ENCODE results near the gene GALNTL6.
"Not testable (repeated sequence)": the region's sequence is repeated elsewhere in the genome, so short reads cannot be mapped to it uniquely, and the experiment has no call there.

Gene GALNTL6

DNA sequence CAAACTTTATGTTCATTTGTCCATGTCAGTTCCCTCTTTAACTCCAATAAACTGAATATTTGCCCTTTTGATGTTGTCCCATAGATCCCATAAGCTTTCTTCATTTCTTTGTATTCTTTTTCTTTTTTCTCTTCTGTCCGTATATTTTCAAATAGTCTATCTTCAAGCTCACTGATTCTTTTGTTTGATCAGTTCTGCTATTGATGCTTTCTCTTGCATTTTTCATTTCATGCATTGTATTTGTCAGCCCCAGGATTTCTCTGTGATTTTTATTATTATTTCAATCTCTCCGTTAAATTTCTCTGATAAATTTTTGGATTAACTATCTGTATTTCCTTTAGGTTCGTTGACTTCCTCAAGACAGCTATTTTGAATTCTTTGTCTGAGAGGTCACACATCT, 1082.5 kb downstream of the GALNTL6 start:
- DNase-seq, result no peak

DNA sequence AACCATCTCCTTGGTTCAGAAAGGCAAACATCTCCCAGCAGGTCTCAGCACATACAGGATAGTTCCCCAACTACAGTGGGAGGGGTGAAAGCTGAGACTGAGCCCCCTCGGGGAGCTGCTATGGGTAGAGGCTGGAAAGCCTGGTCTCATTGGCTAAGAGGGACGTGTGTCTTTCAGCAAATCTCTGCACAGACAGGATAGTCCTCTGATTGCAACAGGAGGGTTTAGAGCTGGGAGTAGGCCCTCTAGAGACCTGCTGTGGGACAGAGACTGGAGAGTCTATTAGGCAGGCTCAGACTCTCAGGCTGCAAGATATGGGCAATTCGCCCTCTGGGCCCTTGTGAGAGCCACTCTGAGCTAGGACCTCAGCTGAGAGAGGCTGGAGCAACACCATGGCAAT, 1083.8 kb downstream of the GALNTL6 start:
- DNase-seq, result no peak

DNA sequence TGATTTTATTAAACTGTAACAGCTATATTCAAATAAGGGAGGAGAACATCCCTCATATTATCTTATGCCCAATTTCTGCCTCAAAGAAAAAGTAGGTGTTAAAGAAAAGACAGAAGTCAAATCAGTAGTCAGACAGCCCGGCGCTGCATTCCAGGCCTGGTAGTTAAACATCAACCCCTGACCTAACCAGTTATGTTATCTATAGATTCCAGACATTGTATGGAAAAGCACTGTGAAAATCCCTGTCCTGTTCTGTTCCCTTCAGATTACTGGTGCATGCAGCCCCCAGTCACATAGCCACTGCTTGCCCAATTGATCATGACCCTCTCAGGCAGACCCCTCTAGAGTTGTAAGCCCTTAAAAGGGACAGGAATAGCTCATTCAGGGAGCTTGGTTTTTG, 1085.5 kb downstream of the GALNTL6 start:
- no peak for DNase-seq

DNA sequence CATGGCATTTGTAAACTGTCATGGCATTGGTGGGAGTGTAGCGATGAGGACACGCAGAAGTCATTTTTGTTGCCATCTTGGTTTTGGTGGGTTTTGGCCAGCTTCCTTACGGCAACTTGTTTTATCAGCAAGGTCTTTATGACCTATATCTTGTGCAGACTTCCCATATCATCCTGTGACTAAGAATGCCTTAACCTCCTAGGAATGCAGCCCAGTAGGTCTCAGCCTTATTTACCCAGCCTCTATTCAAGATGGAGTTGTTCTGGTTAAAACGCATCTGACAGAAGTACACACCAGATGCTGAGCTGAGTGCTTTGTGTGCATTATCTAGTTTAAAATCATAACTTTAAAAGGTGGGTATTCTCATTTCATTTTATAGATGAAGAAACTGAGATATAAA, 1086.7 kb downstream of the GALNTL6 start:
- no peak for DNase-seq

DNA sequence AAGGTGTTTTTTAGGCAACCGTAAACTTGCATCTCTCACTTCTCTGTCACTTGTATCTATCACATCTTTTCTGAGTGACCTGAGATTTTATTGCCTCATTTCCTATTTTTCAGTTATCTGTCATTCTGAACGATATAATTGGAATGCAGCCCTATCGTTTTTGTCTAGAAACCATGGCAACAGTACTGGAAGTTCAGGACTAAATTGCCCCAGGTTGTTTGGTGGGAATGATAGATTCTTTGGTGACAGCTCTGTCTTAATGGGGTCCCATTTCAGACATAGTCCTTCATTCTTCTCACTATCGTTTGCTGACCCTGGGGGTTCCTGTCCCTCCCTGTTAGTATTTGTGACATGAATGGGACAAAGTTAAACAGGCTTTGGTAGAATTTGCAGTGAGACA, 1087.7 kb downstream of the GALNTL6 start:
- DNase-seq, result no peak

DNA sequence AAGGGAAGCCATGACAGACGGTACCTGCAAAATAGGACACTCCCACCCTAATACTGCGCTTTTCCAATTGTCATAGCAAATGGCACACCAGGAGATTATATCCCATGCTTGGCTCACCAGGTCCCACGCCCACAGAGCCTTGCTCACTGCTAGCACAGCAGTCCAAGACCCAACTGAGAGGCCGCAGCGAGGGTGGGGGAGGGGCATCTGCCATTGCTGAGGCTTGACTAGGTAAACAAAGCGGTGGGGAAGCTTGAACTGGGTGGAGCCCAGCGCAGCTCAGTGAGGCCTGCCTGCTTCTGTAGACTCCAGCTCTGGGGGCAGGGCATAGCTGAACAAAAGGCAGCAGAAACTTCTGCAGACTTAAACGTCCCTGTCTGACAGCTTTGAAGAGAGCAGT, 1099.3 kb downstream of the GALNTL6 start:
- not testable (repeated sequence) for DNase-seq

DNA sequence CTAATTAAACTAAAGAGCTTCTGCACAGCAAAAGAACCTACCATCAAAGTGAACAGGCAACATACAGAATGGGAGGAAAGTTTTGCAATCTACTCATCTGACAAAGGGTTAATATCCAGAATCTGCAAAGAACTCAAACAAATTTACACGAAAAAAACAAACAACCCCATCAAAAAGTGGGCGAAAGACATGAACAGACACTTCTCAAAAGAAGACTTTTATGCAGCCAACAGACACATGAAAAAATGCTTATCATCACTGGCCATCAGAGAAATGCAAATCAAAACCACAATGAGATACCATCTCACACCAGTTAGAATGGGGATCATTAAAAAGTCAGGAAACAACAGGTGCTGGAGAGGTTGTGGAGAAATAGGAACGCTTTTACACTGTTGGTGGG, 1104.2 kb downstream of the GALNTL6 start:
- not testable (repeated sequence) for DNase-seq

DNA sequence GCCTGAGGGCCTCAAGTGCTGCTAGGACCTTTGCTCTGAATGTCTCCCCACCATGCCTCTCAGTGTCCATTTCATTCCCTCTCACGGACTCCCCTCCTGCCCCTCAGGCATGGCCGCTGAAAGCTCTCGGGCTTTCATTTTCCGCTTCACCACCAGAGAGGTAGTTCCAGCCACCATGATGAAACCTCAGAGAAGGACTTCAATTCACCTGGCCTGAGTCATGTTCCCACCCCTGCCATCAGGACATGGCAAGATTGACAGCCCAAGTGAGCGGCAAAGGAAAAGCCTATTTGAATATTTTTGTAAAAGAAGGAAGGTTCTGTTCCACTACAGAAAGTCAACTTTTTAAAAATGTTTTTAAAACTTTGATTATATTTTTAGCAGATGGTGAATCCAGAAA, 1106.1 kb downstream of the GALNTL6 start:
- no peak for DNase-seq

DNA sequence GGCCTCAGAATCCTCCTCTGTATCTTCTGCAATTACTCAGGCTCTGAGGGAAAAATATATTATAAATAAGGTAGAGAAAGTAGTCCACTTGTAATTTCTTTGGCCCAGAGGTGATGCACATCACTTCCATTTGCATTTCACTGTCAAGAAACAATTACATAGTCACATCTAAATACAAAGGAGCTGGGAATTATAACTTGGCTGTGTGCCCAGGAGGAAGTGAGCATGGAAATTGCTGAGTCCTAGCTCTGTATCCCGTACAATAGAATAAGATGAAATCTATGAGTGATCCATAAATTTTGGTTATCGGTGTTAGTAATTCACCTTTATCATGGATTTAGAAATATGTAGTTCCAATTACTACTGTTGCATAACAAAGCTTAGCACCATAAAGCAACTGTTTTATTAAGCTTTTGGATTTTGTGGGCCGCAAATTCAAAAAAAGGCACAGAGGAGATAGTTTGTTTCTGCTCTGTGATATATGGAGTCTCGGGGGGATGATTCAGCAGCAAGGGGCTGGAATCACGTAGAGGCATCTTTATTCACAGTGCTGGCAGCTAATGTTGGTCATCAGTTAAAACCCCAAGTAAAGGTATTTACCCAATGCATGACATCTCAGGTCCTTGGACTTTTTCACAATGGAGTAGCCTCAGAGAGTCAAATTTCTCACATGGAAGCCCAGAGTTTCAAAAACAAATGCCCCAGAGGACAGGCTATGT, 1114.1 kb downstream of the GALNTL6 start:
- no peak for DNase-seq

DNA sequence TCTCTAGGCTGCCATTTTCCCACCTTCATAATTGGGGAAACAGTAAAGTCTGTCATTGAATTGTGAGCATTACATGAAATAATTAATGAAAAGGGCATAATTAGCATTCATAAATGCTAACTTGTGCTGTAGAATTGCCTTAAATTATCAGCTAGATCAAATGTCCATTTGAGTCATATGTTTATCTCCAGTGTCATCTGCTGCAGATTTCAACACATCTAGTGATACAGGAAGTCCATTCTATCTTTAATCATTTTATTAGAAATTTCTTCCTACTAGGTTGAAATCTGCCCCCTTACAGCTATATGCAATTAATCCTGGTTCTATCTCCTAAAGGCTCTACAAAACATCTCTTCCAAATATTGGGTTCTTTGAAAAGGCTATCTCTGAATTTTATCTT, 1115.1 kb downstream of the GALNTL6 start:
- peak; percentile 16 for DNase-seq

DNA sequence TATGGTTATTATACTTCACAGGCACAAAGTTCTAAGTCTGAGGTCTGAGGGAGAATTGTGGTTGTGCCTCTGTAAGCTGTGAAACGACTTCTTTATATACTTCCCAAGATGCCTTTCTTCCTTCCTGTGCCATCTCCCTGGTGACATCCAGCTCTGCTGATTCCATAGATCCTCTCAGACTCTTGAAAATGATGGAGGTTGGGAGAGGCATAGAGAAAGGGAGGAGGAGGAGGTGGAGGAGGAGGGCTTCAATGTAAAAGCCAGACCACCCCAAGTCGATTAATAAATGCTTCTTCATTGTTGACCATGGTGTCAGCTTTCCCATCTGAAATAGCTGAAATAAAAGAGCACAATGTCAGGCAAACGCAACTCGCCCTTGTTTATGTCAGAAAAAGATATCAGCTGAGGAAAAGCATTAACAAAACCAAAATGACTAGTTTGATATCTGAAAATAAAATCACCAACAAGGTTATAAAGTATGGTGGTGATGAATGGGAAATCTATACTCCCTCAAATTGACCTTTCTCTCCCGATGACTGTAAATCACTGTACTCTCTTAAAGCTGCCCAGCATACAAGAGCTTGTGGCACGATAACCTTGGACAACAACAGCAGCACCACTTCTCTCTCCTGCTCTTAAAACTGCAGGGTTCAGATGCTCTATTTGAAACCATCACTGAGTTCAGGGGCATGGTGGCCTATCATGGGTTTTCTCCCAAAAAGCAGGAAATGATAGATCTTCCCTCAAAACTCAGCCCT, 1125.0 kb downstream of the GALNTL6 start:
- DNase-seq, result no peak

DNA sequence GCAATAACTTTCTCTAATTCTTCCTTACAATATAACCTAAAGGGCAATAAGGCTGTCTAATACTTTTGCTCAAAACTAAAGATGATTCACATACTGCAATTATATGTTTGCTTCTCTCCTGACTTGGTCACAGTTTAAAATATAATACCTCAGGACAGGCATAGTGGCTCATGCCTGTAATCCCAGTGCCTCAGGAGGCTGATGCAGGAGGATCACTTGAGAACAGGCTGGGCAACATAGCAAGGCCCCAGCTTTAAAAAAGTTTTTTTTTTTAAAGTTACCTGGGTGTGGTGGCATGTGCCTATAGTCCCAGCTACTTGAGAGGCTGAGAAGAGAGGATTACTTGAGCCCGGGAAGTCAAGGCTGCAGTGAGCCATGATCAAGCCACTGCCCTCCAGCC, 1125.7 kb downstream of the GALNTL6 start:
- no peak for DNase-seq

DNA sequence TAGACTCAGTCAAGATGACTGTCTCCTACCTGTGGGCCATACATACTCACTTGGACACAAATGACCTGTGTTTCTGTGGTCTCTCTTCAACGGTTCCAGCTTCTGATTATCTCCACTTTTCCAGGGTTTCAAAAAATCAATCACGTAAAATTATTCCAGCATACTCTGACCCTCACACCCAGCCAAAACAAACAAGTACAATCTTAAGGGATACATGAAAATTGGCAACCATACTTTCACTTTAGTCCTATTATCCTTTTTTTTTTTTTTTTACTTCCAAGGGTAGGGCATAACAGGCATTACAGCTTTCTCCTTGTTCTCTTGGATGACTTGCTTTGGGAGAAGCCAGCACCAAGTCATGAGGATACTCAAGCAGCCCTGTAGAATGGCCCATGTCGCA, 1129.6 kb downstream of the GALNTL6 start:
- no peak for DNase-seq

DNA sequence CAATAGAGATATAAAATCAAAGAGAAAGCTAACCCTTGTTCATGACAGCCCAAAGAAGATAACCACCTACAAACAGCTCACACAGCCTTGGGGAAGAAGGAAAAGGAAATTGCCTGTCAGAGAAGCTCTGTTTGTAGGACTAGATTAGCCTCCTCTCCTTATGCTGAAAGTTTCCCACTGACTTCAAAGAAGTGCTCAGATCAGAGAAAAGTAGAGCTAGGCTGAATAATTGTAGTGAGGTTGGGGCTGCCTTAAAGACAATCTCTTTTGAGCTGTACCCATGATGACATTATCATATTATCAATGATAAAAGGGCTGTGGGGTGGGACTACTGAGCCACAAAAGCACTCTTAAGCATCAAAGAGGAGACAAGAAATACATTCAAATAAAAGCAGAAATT, 1132.4 kb downstream of the GALNTL6 start:
- DNase-seq, result no peak

DNA sequence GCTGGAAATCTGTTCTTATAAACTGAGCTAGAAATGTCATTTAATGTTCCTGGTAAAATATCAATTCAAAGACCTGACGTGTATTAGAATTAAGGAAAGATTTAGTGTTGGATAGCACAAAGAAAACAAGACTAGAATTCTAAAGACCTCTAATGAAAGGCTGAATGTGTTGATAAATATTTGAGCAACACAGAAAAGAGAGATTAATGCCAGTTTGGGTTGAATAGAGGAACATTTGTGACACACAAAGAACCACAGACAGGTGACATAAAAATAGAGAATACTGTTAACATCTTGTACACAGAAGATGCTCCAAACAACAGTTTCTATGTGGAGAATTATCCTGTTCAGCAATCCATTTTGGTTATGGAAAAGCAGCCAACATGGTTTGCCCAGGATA, 1133.3 kb downstream of the GALNTL6 start:
- no peak for DNase-seq

DNA sequence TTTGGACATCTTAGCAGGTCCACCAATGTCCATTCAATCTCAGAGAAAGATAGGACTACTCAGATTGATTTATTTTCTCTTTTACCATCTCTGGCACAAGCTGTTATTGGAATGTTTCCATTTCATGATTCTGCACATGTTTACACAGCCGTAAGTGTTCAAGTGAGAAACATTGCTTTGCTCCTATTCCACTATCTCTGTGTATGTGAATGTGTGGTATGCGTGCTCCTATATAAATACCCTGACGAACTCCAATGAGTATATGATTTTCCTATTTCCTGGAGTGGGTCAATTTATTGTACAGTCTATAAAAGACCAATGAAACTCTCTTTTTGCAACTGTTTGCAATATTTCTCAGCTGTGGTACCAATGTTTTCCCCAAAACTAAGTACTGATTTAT, 1134.4 kb downstream of the GALNTL6 start:
- DNase-seq, result no peak

DNA sequence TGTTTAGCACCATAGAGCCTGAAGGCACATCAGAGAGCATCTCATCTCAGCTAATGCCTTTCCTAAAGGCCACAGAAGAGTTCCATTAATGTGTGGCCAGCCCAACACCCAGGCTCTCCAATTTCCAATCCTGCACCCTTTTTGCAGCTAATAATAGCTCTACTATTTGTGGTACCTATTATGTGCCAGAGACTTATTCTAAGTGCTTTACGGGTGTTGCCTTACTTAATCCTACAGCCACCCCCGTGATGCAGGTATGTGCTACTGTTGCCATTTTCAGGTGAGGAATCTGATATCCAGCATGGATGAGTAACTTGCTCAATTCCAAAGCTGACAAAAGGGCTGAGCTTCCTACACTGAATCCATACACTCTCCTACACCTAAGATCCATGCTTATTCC, 1137.8 kb downstream of the GALNTL6 start:
- no peak for DNase-seq

DNA sequence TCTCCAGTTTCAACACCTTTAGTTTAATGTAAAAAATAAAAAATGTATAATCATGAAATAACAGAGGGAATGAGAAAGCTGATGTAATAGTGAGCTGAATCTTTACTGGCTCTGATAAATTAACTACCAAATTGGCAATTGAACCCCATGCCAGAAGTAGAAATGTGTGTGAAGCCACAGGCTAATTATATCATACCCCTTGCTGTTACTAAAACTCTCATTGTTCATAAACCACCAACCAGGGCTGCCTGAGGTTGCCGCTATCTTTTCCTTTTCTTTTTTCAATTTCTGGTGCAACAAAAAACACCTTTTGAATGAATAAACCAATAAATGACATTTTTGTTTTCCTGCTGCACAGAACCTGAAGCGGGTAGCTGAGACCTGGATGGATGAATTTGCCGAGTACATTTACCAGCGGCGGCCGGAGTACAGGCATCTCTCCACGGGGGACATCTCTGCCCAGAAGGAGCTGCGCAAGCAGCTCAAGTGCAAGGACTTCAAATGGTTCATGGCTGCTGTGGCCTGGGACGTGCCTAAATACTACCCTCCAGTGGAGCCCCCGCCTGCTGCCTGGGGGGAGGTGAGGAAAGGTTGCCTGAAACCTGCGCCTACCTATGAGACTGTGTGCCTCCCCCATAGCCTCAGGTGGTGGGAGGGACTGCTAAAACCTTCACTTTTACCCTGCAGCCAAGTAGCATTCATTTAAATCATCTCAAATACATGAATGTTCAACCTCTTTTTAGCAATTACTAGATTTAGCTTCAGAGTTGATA, 1138.7 kb downstream of the GALNTL6 start:
- DNase-seq, result no peak

DNA sequence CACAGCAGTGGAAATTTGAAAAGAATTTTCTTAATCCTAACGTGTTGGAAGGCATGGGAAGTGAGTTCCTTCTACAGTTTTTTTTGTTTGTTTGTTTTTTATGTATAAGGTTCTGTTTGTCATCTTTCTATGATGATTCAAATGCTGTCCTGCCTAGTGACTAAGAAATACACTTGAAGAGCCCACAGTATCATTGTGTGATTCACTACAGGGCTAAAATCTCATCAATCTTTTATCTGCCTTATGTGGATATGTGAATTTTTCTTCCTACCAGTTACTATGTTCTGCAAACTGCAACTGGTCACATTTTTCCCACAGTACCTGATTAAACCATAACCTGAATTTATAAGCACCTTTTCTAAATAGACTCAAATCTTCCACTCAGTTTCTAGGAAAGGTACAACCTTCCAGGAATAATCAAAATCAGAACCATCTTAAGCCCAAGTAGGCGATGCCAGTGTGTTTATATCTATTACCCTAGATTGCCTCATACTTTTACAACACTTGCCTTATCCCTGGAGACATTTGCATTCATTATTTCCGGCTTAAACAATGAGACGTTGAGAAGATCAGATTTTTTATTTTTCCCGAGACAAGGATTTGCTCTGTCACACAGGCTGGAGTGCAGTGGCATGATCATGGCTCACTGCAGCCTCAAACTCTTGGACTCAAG, 1140.8 kb downstream of the GALNTL6 start:
- DNase-seq, result no peak

DNA sequence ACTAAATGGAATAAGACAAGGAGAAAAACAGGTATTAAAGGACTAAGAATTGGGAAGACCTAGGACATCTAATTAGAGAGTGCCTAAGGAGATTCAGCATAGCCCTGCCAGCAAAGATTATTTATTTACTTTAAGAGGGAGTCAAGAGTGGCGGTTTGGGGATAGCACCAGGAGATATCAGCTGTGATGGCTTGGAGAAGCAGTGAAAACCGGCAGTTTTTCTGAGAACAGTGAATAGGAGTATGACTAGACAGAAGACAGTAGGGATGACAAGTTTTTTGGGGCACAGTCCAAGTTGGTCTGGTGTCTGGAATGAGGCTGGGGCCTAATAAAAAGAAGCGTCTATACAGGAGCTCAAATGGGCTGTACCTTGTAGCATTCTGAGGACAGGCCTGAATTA, 1143.1 kb downstream of the GALNTL6 start:
- not testable (repeated sequence) for DNase-seq

DNA sequence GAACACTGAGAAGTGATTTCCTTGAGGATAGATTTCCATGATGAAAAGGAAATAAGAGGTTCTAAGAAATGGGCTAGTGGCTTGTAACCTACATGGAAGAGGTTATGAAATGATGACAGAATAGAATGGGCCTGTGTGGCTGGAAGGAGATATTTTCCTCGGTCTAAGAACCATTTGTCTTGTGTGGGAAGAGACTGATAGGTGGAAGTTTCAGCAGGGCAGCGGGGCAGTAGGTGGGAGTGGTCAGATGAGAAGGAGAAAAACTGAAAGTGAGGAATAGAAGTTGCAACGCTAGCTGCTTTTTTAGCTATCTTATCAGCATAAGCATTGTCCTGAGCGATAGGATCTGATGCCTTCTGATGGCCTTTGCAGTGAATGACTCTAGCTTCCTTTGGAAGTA, 1144.0 kb downstream of the GALNTL6 start:
- no peak for DNase-seq

DNA sequence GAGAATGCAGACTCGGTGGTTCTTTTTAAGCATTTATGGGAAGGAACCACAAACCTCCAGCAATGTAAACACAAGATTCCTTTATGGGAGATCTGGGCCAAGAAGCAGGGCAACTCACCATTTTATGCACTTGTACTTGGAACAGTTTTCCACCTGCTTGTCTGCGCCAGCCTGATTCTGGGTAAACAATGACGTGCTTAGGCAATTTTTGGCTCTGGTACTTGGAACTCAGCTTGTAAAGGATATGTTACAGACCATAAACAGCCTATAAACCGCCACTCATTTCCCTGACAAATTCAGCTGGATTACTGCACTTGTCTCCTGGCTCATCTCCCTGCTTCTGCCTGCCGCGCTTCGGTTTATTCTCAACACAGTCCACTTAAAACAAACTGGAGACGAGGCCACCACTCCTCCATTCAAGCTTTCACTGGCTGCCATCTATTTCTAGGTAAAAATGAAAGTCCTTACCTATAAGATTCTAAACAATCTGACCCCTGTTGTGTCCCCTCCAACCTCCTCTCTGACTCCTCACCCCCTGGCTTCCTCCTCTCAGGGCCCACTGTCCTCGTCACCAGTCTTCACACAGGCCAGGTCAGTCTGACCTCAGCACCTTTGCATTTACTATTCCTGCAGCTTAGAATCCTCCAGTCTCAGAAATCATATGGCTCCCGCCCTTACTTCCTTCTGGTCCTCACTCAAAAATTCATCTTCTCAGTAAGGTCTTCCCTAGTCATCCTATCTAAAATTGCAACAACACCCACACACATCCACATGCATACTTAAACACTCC, 1149.6 kb downstream of the GALNTL6 start:
- no peak for DNase-seq
